Astrocyte (in vitro differentiated cells and primary cell): ENCODE measurements around the gene SLC4A7.

Source experiments
- EZH2 ChIP-seq: IDR thresholded peaks from 2 replicates; pipeline ENCODE4 v1.6.1; 2012; ENCODE audit warnings: mild to moderate bottlenecking, low read length, inconsistent platforms; ENCODE audit not compliant: insufficient read depth
- TF ChIP-seq, protein P1 (sequence below): IDR thresholded peaks from 2 replicates; pipeline ENCODE4 v1.5.1; 2011; ENCODE audit warnings: low read depth, mild to moderate bottlenecking, inconsistent platforms, low read length, moderate library complexity; ENCODE audit not compliant: insufficient read depth

DNA sequence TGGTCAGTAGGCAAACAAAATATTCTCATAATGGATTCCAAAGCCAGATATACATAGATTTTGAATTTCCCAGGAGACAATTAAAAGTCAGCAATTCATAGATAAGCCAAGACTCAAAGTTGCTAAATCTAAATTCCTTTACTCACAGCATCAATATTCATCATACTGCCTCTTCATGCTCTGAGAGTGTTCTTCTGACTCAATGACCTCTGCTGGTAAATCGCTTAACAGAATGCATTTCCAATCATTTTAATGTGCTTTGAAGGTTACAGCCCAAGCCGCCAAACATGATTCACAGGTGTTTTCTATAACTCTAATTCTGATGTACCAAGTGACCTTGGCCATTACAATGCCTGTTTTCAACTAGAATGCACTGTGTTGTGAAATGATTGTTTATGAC, 24.2 kb upstream of the SLC4A7 start:
- TF ChIP-seq, protein P1, sequence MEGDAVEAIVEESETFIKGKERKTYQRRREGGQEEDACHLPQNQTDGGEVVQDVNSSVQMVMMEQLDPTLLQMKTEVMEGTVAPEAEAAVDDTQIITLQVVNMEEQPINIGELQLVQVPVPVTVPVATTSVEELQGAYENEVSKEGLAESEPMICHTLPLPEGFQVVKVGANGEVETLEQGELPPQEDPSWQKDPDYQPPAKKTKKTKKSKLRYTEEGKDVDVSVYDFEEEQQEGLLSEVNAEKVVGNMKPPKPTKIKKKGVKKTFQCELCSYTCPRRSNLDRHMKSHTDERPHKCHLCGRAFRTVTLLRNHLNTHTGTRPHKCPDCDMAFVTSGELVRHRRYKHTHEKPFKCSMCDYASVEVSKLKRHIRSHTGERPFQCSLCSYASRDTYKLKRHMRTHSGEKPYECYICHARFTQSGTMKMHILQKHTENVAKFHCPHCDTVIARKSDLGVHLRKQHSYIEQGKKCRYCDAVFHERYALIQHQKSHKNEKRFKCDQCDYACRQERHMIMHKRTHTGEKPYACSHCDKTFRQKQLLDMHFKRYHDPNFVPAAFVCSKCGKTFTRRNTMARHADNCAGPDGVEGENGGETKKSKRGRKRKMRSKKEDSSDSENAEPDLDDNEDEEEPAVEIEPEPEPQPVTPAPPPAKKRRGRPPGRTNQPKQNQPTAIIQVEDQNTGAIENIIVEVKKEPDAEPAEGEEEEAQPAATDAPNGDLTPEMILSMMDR, result no peak
- no peak for TF ChIP-seq EZH2
